SW 1271 (cell line): ENCODE results near the gene LURAP1L.

Source experiments
- DNase-seq, 2 experiments: peaks; one replicate each; lab custom pipeline; 2025; lab: John Stamatoyannopoulos, UW

LURAP1L gene

GRCh38 chr9:12813533-12813932 is 38.7 kb downstream of the LURAP1L start:
- no peak for DNase-seq

DNA sequence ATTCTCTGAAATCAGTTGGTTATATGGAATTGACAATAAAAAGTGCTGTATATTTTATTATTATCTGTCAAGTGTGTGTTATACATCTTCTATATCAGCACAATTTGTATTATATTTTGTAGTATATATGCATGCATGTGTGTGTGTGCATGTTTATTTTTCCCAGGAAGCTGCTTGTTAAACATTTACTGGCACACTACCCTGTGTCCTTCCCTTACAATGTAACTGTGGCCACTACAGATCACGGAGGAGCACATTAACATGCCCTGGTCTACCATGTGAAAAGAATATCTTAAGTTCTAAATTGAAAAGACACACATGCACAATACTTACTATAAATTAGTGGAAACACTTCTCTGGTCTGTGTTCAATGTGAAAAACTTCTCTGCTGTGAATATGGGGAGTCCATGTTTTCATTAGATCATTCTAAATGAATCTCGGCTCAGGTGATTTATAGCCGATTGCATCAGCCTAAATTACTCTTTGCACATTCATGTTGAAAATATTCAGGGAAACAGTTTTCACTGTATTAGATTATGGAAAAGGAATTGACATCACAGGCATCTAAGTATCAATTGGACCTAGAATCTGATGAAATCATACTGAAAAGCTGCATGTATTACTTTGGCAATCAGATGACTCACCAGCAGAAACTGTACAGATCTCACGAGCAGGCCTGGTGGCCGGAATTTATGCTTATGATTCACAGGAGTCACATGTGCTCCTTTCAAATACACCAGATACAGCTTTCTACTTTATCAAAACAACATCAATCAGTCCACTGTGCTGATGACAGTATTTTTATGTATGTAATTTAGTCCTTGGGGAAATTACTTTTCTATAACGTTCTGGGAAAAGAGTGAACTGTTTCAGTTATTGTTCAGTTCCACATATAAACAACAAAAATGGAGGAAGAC is 39.4 kb downstream of the LURAP1L start:
- DNase-seq = peak; percentile 80 to 87

DNA sequence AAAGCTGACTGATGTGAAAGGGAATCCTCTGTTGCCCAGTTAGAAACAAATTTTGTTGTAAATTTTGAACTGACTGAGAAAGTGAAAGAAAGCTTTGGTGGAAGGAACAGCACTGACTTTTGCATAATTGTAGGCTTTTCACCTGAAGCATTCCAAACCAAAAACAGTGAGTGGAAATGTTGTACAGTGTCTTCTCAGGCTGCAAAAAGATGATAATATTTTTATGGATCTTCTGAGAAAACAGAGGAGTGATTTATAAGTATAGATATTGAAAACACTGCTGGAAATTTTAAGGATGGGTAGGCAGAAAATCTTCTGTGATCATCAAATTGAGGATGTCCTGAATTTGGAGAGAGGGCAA is 40.0 kb downstream of the LURAP1L start:
- DNase-seq = no peak

DNA sequence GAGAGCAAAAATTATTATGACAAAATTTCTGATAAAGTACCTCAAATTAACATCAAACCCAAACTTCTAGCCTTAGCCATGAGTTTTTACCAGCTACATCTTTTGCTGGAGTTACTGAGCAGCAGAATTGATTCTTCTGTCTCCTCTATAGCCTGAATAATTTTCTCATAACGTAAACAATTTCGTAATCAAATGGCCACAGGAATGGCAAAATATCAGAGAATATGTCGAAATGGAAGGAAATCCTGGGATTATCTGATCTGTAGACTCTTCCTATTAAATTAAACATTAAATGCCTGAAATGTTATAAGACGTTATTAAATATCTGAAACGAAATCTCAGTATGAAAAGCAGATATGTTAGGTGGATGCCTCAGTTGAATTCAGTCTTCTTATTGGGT is 41.1 kb downstream of the LURAP1L start:
- no peak for DNase-seq

- no peak for DNase-seq
Measured at GRCh38 chr9:12816656-12817101, 41.9 kb downstream of the LURAP1L start.

DNA sequence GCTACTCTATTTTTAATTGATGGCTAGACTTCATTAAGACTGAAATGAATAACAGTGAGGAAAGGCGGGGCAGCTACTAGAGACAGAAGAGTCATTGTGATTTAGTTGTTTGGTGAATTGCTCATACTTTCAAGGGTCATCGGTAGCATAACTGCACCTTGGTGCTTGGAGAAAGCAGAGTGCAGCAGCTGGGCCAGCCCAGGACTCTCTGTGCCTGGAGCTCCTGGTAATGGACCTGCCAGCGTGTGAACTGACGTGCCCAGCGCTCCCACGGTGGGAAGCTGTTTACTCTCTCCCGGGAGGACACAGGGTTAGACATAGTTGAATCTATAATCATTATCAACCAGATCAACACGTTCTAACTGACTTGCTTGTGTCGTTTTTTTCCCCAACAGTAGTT is 42.9 kb downstream of the LURAP1L start:
- no peak for DNase-seq

GRCh38 chr9:12818431-12819000 is 43.7 kb downstream of the LURAP1L start:
- DNase-seq = no peak

GRCh38 chr9:12819436-12820185 is 44.8 kb downstream of the LURAP1L start:
- DNase-seq = no peak

DNA sequence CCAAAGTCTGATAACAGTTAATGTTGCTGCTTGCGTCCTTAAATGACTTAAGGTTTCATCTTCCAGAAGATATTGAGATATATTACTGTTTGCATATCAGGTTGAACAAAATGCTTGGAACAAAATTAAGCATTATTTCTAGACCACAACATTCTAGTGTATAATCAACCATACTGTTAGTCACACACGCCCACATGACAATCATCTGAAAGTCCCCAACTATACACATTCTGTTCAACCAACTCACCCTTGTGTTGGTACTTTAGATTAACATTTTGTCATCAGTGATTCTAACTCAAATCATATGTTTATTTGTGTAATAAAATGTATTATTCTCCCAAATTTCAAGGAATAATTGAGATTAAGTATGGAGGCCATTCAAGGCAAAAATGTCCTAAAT is 47.3 kb downstream of the LURAP1L start:
- no peak for DNase-seq

DNA sequence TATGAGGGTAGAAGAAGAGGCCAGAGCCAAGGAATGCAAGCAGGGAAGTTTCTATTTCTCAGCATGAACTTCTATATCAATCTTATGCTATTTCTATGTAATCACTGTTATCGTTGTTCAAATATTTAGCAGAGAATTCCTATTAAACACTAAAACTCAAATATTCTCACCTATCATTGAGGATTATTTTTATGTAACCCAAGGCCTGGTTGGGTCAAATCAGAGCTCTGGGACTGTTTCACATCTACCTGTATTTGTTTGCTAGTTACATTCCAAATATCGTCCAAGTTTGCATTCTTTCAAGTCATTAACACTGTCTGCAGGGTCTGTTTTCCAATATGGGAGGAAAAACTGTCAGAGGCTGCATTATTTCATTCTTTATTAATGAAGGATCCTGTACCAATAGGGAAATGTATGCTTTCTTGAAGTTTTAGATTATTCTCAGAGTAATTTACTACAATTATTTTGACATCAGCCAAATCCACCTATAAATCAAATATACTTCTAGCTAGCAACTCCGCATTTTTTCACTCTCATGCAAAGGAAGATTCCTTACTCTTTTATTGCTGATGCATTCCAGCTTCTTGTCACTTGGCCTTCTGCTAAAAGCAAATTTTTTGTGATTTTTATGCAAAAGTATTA is 52.2 kb downstream of the LURAP1L start:
- no peak for DNase-seq

- no peak for DNase-seq
Measured at GRCh38 chr9:12833701-12834100, 58.9 kb downstream of the LURAP1L start.

- no peak for DNase-seq
Measured at GRCh38 chr9:12838546-12838945, 63.7 kb downstream of the LURAP1L start.

- DNase-seq = no peak
Measured at GRCh38 chr9:12843735-12844134, 68.9 kb downstream of the LURAP1L start.

DNA sequence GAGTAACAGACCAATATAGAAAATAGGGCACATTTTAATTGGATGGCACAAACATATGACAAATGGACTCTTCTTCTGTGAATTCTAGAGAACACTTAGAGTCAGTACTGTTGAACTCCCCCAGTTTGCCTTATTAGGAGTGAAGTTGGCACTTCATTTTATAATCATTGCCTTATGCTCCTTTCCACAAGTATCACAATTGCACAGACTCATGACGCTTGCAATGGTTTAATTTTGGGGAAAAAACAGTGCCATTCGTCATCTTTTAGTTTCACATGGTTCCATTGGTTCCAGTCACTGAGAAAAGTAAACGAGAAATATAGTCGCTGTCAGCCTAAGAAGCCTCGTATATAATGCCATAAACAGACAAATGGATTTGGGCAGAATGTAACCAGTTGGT is 71.2 kb downstream of the LURAP1L start:
- no peak for DNase-seq

- no peak for DNase-seq
Measured at GRCh38 chr9:12847561-12847960, 72.7 kb downstream of the LURAP1L start.

DNA sequence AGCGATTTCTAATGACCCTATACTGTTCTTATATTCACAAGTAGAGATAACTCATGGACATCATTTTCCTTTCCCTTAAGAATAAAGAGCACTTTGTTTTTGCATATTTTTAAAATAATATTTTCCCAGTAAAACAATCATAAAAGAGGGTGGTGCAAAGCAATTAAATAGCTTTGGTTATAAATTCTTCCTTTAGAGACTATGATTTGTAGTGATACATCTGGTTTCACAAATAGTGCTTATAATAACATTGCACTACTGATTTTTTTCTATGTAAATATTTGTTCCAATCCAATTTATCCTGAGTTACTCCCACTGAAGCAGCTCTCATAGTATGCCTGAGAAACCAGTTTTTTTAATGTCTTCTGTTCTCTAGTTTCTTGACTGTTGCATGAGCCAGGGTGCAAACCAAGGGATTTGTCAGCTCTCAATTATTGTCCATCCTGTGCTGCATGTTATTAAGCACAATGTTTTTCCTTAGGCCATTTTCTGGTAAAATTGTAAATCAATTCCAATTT is 74.7 kb downstream of the LURAP1L start:
- DNase-seq = no peak

DNA sequence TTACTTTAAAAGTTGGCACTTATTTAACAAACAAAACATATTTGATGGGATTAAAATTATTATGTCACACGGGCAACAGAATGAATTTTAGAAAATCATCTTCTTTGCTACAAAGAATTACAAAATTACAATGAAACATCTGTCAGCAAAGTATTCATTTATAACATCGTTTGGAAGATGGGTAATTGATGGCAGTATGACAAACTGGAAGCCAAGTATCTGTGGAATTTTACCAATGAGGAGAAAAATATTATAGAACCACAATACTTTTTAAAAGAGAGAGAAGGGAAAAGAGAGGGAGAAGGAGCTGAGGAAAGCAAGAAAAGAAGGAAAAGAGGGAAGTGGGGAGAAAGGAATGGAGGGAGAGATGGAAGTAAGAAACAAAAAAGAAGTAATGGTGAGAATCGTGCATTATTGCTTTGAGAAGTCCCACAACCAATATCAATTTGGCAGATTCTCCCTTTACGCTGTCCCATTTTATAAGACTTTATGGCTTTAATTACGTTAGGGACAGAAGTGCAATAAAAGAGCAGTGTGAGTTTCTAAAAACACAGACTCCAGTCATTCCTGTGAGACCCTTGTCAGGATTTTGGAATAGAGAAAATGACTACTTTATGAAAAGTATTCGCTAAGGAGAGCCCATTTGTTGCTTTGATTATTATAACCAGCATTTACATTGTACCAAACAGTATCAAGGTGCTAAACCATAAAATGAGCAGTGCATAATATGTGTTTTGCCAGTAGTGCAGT is 76.7 kb downstream of the LURAP1L start:
- DNase-seq = no peak

- DNase-seq = no peak
Measured at GRCh38 chr9:12853051-12853450, 78.2 kb downstream of the LURAP1L start.

DNA sequence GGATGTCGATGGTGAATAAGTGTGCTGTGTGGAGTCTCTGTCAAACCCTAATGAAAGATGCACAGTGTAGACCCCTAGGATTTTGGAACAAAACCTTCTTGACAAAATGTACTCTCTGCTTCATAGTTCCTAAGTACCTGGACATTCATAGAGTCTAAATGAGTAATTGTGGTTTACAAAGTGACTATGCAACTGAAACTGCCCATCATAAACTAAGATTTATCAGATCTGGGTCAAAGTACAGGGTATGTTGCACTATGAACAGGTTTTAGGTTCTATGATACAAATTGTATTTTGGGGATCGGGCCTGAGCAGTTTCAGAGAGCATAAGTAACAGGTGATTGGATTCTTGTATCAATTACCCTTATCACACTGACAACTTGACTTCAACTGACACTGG is 79.4 kb downstream of the LURAP1L start:
- DNase-seq = no peak

GRCh38 chr9:12855066-12855465 is 80.2 kb downstream of the LURAP1L start:
- no peak for DNase-seq

DNA sequence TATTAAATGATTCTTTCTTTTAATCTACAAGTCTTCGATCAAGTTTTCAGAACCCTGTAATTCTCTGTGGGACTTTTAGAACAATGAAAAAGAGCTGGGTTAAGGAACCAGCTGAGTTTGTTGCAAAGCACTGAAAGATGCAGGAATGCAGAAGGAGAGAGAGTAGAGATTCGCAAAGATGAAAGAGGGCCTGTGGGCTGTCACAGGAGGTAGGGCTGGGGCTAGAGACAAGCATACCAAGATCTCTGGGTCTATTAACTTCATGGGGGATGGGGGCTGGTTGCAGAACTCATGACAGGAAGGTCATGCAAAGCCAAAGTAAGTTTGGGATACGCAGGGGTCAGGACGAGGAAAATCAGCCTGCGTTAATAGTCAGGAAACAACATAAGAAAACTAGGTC is 81.8 kb downstream of the LURAP1L start:
- no peak for DNase-seq
